AG10803 (cell line): ENCODE data around the gene CHD1.

ENCODE experiments used
- DNase-seq: peaks from one replicate; pipeline ENCODE4 v3.0.0; 2010; ENCODE audit warnings: low read depth
- H3K4me3 ChIP-seq: 2 replicates; pipeline ENCODE4 v1.5.1; 2011; ENCODE audit warnings: mild to moderate bottlenecking, low read length, control low read depth
- TF ChIP-seq, protein P1 (sequence below): conservative IDR thresholded peaks from 2 replicates; pipeline ENCODE4 v1.5.1; 2011; ENCODE audit warnings: mild to moderate bottlenecking, low read length, control low read depth, inconsistent platforms

Gene CHD1

DNA sequence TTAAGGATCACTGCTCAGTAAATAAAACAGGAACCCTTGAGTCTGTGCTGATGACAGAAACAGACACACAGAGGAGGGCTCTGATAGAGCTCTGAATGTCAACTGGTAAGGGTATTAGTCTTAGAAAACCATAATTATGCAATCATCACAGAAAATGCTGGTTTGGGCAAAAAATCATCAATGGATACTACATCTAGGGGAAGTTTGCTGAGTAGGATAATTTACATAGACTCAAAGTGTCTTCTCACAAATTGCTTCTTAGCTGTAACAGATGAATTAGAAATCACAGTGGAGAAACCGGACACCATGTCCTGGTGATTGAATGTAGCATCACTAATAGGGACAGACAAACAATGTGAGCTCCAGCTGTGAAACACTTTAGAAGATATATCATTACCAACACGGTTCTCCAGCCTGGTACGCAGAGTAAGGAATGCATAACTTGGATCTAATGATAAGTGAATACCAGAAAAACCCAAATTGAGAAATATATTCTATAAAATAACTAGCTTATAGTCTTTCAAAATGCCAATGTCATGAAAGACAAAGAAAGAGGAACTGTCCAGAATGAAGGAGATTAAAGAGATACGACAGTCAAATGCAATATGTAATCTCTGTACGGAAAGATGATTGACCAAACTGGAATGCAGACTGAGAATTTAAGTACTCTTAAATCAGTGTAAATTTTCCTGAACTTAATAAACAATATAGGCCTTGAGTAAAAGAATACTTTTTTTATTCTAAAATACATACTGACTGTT lies 17.3 kb downstream of the CHD1 start:
- TF ChIP-seq, protein P1, sequence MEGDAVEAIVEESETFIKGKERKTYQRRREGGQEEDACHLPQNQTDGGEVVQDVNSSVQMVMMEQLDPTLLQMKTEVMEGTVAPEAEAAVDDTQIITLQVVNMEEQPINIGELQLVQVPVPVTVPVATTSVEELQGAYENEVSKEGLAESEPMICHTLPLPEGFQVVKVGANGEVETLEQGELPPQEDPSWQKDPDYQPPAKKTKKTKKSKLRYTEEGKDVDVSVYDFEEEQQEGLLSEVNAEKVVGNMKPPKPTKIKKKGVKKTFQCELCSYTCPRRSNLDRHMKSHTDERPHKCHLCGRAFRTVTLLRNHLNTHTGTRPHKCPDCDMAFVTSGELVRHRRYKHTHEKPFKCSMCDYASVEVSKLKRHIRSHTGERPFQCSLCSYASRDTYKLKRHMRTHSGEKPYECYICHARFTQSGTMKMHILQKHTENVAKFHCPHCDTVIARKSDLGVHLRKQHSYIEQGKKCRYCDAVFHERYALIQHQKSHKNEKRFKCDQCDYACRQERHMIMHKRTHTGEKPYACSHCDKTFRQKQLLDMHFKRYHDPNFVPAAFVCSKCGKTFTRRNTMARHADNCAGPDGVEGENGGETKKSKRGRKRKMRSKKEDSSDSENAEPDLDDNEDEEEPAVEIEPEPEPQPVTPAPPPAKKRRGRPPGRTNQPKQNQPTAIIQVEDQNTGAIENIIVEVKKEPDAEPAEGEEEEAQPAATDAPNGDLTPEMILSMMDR = no peak
- DNase-seq = no peak
- no peak overlapping the region for H3K4me3 ChIP-seq

DNA sequence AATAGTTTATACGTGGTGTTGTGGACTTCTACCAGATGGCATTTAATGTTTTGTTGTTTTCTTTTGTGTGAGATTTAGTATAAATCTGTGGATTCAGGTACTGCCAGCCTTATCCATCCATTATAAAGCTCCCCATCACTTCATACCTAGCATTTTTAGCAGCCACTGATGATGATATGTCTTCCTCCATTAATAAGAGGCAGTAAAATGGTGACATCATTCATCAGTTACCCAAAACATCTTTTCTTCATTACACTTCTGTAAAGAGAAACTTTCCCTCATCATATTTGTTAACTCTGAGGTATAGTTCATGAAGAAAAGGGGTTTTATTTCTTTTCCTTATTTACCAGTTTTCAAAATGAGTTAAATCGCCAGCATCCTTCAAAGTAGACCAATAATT lies 19.4 kb downstream of the CHD1 start:
- H3K4me3 ChIP-seq = no peak overlapping the region
- TF ChIP-seq, protein P1 = no peak
- DNase-seq = peak; percentile 37

DNA sequence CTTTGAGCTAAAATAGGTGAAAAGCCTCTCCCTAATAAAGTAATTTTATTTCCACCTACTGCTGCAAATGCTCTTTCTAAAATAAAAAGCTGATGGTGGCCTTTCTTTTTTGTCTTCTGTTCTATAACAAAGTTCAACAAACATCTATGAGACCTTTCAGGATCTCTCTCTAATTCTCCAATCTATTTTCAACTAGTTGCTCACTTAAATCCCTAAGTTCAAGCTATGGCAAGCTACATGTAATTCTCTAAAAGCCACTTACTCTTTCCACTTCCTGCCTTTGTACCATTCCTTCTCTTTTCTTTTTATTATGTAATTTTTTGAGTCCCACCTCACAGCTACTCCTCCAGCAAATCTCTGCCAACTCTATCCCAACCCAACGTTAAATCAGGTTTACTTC lies 20.9 kb downstream of the CHD1 start:
- H3K4me3 ChIP-seq = no peak overlapping the region
- DNase-seq = no peak
- TF ChIP-seq, protein P1 = no peak

DNA sequence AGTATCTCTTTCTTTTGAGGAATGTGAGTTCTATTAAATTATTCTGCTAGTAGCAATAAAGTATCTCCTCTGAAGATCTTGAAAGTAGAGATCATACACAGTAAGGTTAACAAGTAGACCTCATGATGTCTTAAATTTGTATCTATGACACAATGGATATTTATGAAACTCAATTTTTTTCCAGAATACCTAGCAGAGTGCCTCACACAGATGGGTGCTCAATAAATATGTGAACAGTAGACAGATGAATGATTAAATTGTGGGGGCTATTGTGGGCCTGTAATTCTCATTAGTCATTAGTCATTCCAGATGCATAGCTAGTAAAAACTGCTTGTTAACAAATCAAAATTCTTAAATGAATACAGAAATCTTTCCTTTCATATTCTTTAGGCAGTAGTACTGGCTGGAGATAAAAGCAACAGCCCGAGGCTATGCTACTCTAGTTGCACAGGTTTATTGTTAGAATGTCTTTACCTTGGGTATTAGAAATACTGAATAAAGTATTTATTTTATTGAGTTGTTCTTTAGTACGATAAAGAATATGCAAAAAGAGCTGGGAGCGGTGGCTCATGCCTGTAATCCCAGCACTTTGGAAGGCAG lies 22.0 kb downstream of the CHD1 start:
- TF ChIP-seq, protein P1 = no peak
- no peak overlapping the region for H3K4me3 ChIP-seq
- no peak for DNase-seq

DNA sequence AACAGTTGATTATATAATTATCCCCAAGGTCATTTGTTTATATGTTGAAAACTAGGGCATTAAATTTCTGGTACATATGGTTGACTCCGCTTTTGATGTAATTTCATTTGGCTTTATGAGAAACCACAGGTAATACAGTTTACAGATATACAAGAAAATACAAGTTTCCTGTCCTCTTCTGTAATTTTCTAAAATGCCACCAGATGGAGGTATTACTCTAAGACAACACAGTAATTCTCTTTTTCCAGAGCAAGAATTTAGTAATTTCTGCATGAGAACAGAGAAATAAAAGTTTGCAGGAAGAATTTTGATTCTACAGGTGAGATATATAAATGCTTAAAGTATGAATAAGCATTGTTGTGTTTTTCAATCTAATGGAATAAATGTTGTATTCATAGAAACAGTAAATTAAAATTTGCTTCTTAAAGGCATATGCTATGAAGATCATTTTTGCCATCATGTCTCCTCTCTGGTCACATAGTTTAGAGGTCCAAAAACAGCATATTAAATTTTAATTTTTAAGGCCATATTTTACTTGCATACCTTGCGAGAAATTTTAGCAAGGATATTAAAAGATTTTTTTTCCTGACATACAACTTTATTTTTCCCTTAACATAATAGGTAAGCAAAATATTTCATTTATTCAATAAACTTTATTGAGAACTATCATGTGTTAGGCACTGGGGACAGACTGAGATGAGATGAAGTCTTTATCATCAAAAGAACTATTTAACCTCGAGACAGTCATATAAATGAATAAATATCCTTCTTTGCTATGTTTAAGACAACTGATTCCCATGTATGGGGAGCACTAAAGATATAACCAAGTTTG lies 22.7 kb downstream of the CHD1 start:
- H3K4me3 ChIP-seq = no peak overlapping the region
- TF ChIP-seq, protein P1 = peak; percentile 79
- peak; percentile 51 for DNase-seq

DNA sequence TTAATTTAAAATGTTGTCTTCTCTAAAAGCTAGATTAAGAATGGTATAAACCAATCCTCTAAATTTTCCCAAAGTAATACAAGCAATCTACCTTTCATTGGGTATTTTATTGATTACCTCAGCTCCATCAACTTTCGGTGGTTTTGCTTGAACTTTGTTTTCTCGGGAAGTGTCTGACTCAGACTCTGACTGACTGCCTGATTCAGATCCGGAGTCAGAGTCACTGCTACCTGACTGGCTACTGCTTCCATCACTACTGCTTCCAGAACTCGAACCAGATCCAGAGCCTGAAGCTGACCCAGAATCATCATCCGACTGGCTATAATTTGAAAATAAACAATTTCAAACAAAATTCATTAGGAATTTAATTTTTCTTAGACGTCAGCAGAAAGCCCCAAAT lies 24.0 kb downstream of the CHD1 start:
- DNase-seq = no peak
- no peak overlapping the region for H3K4me3 ChIP-seq
- TF ChIP-seq, protein P1 = no peak
